Middle frontal gyrus (tissue), 1 donor: ENCODE results near the gene LMO7.
"Not testable (repeated sequence)": the region's sequence is repeated elsewhere in the genome, so short reads cannot be mapped to it uniquely, and the experiment has no call there.

Experiments
- DNase-seq: peaks from one replicate; pipeline ENCODE4 v3.0.0-alpha.2; 2015; ENCODE audit warnings: low spot score; ENCODE audit errors: extremely low spot score

Gene LMO7

DNA sequence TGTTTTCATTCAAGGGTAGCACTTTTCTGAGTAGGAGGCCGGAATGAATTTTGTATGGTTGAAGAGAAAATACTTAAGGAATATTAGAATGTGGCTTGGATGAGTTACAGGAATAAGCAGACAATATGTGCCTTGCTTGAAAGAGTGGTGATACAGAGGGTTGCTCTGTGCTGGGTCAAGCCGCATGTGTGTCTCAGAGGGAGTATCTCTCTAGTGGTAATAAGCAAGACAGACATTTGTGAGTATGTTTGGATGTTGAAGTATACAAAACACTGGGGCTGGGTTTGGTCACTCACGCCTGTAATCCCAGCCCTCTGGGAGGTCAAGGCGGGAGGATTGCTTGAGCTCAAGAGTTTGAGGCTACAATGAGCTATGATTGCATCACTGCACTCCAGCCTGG lies 103.9 kb downstream of the LMO7 start:
- no peak for DNase-seq

DNA sequence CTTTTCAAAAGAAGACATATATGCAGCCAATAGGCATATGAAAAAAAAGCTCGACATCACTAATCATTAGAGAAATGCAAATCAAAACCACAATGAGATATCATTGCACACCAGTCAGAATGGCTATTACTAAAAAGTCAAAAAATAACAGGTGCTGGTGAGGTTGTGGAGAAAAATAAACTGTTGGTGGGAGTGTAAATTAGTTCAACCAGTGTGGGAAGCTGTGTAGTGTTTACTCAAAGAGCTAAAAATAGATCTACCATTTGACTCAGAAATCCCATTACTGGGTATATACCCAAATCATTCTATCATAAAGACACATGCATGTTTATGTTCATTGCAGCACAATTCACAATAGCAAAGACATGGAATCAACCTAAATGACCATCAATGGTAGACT lies 106.9 kb downstream of the LMO7 start:
- DNase-seq = not testable (repeated sequence)

DNA sequence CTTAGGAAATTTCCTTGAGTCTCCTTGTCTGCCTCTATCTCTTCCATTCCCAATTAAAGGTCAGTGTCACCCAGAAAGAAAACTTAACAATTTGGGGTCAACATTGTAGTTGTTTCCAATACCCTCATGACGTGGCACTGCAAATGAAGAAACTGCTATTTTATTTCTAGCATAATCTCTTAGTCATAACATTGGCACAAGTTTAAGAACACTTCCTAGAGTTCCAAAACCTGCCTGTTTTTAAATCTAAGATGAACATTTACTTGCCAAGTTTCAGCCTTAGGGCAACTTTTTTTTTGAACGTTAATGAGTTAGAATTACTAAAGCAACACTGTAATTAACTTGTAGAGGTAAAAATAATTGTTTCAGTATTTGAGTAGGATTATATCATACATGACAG lies 108.0 kb downstream of the LMO7 start:
- DNase-seq = no peak

DNA sequence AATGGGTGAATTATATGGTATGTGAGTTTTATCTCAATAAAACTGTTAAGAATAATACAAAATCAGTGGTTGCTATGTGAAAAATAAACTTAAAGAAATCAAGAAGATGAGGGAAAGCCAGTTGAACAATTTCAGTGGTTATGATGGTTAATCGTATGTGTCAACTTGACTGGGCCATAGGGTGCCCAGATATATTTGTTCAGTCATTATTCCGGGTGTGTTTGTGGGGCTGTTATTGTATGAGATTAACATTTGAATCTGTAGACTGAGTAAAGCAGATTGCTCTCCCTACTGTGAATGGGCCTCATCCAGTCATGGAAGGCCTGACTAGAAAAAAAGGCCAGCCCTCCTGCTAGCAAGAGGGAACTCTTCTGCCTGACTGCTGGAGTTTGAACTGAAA lies 109.3 kb downstream of the LMO7 start:
- DNase-seq = no peak

DNA sequence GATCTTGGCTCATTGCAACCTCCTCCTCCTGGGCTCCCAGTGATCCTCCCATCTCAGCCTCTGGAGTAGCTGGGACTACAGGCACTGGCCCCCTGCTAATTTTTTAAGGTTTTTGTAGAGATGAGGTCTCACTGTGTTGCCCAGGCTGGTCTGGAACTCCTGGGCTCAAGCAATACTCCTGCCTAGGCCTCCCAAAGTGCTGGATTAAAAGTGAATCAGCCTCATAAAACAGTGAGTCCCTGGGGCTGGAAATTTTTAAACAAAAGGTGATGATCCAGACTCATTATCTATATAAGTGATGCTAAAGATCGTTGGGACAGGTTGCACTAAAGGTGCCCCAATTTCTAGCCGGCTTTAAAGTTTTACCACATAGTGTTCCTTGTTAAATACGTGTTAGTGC lies 112.7 kb downstream of the LMO7 start:
- DNase-seq = no peak

DNA sequence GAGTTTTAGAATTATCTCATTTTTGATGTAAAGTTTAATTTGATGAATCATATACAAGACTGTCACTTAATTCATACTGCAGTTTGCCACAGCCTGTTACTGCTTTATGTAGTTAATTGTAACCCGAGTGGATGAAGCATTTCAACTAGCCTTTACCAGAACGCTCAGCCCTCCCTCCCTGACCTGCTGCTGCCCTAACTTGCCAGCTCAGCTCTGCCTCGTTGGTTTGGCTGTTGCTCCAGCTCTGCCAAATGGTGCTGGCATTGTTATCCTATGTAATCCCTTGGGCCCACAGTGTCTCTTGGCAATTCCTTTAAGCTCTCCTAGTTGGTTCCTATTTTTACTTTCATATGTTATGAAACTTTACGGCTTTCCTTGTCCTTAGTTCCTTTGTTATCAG lies 113.3 kb downstream of the LMO7 start:
- DNase-seq = no peak

DNA sequence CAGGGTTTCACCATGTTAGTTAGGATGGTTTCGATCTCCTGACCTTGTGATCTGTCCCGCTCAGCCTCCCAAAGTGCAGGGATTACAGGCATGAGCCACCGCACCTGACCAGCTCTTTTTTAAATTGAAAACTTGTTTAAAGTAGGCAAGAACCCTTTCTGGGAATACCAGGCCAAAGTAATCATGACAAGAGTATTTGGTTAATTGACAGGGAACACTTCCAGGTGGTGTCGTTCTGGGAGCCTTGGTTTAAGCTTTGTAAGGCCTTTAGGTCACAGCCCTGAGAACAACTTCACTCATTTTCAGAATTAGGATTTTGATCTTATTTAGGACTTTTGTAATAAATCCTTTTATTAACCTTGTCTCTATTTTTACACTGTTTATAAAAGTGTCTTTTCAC lies 115.2 kb downstream of the LMO7 start:
- no peak for DNase-seq

DNA sequence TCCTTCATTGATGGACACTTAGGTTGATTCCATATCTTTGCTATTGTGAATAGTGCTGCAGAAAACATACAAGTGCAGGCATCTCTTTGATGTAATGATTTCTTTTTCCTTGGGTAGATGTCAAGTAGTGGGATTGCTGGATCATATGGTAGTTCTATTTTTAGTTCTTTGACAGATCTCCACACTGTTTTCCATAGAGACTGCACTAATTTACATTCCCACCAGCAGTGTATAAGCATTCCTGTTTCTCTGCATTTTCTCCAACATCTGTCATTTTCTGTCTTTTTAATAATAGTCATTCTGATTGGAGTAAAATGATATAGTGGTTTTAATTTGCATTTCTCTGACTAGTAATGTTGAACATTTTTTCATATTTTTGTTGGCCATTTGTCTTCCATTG lies 116.7 kb downstream of the LMO7 start:
- DNase-seq = no peak

DNA sequence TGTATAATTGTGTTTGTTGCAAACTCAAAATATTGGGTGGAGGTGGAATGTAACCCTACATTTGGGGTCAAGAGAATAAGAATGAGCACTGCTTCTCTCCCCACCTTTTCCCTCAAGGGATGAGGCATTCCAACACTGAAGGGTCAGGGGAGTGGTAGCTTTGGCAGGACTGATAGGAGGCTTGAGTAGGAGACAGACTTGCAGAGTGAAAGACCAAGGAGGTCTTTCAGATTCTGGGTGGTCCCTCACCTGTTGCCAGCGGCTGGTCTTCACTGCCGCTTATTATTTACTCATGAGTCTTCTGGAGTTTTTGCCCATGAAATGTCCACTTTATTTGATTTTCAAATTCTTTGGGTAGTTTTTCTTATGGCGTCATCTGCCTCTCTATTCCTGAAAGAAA lies 118.8 kb downstream of the LMO7 start:
- no peak for DNase-seq

DNA sequence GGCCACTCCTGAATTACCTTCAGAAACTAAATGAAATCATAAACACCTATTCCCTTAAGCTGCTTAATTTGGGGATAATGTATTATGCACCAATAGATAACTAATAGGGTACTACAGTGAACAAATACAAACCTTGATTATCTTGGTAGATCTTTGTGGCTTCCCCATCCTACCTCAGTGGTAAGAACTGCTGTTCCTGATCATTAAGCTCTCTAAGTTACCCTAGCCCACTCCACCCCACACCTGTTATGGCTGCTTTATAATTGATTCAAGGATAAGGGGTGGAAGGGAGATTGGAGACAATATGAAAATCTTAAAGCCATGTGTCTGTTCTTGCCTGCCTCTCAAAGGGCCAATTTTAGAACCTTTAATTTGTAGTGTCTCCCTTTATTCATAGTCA lies 121.2 kb downstream of the LMO7 start:
- DNase-seq = no peak

DNA sequence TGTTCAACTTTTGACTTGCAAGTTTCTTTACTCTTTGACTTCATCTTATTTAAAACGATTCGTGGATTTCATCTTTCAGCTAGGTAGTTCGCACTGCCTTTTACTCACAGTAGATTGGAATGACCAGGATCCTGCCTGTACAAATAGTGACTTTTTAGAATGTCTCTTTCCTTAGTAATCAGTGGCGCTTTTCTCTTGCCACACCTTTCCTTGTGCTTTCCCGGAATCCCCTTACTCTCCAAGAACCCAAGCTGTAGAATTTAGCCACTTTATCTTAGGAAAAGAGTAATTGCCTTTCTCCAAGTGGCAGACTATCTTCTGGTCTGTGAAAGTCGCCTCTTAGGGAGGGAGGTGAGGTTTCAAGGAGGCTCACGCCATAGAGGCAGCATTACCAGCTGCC lies 123.4 kb downstream of the LMO7 start:
- no peak for DNase-seq

DNA sequence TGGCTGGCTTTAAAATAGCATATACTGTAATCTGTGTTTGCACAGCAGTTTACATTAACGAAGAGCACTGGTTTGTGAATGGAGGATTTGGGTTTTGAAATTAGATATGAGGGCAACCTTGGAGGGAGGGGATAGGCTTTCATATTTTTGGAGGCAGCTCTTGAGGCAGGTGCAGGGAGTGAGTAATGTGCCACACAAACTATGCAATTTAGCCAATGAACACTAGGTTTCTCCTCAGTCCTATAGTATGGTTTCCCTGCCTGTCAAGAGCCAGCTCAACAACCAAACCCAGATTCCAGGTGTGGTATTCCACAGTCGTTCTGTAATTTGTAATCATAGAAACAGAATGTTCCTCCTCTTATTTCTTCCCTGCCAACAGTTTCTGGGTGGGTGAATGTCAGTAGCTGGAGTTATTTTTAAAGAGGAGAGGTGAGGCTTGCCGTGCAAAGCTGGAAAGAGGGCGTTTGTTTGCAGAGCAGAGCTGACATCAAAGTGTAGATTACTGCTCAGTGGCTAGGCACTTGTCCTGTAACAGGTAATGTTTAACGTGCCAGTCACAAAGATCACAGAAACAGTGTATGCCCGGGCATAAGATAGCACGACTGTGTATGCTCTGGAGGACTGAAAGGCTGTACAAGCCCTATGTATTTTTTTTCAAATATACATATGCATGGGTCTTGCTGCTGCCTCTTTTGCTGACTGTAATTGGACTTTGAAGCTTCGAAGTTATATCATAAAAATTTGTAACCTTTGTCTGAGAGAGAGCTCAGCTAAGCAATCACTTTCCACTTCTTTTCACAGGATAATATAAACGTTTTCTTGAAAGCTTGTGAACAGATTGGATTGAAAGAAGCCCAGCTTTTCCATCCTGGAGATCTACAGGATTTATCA lies 124.2 kb downstream of the LMO7 start:
- no peak for DNase-seq

DNA sequence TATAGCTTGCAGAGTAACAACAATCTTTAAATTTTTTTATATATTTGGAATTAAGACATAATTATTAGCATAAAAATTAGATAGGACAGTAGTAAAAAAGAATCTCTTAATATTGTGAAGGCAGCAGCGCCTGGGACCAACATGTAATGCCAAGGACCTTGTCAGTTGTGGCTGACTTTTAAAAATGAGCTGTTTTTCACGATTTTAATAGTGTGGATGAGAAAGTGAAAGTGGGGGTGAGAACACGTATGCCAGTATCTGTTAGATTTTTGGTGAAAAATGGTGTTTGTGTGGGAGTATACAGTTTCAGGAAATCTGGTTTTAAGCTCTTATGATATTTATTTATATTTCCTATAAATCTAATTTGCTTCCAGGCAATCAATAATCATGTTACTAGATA lies 125.2 kb downstream of the LMO7 start:
- no peak for DNase-seq

DNA sequence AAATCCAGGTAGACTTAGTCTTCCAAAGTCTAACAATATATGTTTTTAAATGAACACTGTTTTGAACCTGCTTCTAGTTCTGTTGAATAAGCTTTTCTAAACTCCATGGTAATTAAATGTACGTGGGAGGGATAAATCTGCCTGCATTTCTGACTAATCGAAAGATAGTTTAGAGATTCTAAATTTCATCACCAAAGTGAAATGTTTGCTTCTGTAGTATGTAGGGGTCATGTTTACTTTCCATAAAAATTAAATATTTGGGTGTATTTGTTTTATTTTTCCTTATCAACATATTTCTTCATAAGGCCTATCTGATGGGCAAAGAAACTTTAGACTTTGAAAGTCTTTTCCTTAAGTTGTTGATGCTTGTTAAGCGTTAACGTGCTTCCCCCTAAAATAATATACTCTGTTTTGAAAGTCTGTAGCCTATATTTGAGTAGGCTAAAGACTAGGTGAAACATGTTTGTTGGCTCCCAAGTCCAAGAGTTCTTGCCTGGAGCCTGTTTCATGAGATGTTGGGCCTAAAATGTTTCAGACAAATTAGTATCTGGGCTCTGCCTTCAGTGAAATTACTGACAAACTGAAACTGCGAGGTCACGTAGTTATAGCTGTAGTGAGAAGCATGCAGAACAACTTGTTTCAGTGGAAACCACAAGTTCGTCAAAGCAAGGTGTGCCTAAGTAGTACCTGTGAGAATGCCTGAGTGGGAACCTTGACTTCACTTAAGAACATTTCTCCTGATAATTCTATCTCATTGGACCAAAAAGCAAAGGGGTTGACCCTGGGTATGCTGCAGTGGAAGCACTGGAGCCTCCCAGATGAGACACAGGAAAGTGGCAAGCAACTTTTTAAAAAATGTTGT lies 126.2 kb downstream of the LMO7 start:
- DNase-seq = no peak

DNA sequence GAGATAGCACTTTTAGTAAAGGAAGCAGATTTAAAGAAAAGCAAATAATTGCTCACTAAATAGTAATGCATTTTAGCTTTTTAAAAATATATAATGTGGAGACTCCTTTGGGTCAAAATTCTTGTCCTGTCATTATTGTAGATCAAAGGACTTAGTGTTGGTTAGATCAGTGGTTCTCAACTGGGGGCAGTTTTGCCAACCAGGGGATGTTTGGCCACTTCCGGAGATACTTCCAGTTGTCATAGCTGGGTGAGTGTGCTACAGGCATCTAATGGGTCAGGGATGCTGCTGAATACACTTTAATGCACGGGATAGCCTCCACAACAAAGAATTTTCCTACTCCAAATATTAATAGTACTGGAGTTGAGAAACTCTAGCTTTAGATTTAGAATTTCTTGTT lies 126.8 kb downstream of the LMO7 start:
- DNase-seq = no peak

DNA sequence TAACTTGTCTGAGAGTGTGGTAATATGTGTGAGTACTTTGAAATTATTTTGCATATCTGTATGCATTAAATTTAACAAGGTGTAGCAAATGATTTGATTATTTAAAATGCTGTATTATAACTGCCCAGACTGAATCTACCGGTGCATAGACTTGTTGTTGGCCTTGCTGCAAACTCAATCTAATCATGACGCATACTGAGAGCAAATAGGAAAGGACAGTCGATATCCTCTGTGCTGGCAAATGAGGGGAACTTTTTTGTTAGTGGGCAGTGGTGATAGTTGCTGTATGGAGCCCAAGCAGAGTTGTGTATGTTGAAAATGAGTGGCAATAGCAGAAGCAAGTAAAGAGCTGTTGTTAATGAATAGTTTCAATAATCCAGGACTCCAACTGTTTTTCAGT lies 127.4 kb downstream of the LMO7 start:
- no peak for DNase-seq

DNA sequence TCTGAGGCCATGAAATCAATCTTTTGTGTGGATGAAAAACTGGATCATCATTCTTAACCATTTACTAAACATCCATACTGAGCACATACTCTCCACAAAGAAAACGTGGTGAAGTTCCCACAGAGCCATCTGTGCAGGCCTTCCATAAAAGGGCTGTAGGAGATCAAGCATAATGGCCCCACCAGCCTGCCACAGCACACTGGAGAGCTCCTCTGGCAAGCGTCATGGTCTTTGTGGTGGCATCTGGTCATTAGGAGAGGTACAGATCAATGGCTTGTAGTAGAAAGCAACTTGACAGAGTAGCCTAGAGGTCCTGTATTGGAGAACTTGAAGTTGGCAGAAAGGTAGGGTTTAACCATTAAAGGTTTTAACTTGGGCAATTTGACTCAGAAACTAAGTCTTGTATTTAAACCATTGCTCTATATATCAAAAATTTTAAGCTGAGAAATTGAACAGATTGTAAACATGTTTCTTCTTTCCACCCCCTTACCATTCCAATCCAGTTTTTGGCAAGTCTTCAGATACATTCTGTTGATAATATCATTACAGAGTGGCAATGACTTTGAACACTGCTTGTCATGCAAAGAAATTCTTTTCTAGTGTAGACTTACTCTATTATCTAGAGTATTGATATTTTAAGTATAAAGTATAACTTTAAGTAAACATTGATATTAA lies 128.3 kb downstream of the LMO7 start:
- DNase-seq = no peak

DNA sequence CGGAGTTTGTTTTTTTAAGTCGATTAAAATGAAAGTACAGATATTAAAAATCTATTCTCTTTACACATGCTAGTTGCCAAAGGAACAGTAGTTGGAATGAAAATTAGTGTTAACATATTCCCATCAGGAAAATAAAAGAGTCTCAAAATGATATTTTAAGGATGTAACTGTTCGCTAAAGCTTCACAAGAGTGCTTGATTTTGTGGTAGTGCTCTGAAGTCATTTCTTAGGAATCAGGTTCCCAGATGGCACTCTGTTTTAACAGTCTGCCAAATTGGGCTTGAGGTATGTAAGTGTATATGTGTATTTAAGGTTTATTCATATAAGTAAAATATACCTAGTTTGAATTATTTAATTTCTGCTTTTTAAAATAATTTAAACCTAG lies 128.8 kb downstream of the LMO7 start:
- no peak for DNase-seq

DNA sequence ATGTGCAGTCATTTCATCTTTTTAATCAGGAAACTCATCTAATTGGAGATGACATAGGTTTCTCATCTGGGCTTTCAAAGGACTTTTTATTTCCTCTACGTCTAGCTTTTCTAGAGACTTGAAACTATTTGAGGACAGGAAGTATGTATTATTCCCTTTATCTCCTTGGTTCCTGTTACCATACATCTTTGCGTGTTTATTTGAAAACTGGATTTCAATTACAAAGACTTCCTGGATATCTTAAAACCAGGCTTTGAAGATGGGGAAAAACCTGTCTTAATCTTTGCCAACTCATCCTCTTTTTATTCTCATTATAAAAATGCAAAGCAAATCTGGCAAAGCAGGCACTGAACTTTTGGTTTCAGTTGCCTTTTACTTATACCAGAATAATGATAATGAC lies 130.5 kb downstream of the LMO7 start:
- no peak for DNase-seq

DNA sequence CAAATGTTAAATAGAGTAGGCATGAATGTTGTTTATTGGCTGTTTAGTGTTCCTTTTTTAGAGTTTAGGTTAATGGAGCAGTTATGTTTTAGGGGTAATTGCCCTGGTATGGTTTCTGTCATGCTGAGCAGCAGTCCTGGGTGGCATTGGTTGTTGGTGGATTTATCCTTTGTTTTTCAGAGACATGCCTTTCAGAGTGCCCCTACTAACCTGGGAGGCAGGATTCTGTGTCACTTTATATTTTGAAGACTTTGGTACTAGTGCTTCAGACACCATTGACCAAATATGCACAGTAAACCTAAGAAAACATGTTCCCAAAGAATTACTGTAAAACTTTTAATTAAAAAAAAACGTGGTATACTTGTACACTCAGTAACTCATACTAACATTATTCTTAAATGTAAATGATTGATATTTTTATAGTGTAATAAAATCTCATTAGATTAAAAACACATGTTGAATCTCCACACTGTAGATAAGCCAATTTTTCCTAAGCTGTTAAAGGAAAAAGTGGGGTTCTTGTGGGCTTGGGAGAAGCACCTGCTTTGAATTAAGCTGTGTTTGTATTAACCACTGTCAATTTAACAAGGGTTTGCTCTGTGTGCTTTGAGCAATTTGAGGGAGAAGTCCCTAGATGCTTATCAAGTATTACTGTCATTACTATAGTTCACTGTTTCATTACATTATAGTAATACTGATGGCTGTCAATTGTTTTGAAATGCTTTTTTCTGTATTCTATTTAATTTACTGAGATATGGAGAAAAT lies 133.2 kb downstream of the LMO7 start:
- DNase-seq = no peak

DNA sequence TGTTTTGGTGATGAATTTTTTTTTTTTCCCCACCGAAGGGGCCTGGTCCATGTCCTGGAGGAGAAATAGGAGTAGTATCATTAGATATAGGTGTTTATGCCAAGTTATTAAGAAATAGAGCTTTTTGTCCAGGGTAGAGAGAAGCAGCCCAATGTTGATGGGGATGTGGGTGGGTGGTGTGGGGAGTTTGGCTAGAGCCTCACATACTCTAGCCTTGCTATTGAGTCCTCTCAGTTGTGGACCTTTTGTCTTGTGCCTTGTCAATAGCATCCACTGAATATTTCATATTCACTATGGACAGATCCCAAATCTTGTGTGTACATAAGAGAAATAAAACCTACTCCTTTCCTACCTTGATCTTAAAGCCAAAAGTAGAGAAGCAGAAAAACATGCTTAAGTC lies 134.0 kb downstream of the LMO7 start:
- no peak for DNase-seq
